Ectodermal cell (in vitro differentiated cells): ENCODE results near the gene PMAIP1.

Experiments used
- H3K27ac ChIP-seq: 2 replicates; pipeline ENCODE4 v1.7.0; 2013; ENCODE audit warnings: mild to moderate bottlenecking, low read depth, low read length; ENCODE audit not compliant: insufficient read depth, poor library complexity, severe bottlenecking
- H3K27me3 ChIP-seq: 2 replicates; pipeline ENCODE4 v1.7.0; 2013; ENCODE audit warnings: mild to moderate bottlenecking, low read length; ENCODE audit not compliant: insufficient read depth, control insufficient read depth, poor library complexity, severe bottlenecking
- H3K36me3 ChIP-seq: one replicate; pipeline ENCODE4 v1.7.0; 2013; ENCODE audit warnings: low read length; ENCODE audit not compliant: control insufficient read depth, insufficient read depth
- H3K4me1 ChIP-seq: one replicate; pipeline ENCODE4 v1.7.0; 2013; ENCODE audit warnings: low read length; ENCODE audit not compliant: control insufficient read depth, insufficient read depth
- H3K4me3 ChIP-seq: 2 replicates; pipeline ENCODE4 v1.7.0; 2013; ENCODE audit warnings: low read depth, low read length, control low read depth; ENCODE audit not compliant: insufficient read depth
- H3K9me3 ChIP-seq: 2 replicates; pipeline ENCODE4 v1.7.0; 2013; ENCODE audit warnings: mild to moderate bottlenecking, low read length, moderate library complexity; ENCODE audit not compliant: control insufficient read depth
- WGBS, 2 experiments: methylation state at CpG; one replicate each; pipeline ENCODE4 v1.1.7; 2013; ENCODE audit warnings: missing lambda C conversion rate in 2 of 2; 5-methylcytosine and 5-hydroxymethylcytosine counted together

Gene PMAIP1

GRCh38 chr18:59912007-59912550, 12.3 kb downstream of the PMAIP1 start:
- Histone ChIP-seq H3K9me3 (no peaks in the 10 kb centered on the region), H3K4me1 (no peaks in the 10 kb centered on the region), H3K27ac (no peak overlapping the region), H3K27me3 (peaks cover 6% of the 10 kb centered on the region), H3K4me3 (no peak overlapping the region), H3K36me3 (no peaks in the 10 kb centered on the region)
- 87 to 92% methylated on average over 1 to 2 of the region's 2 CpGs for WGBS, 2 experiments

GRCh38 chr18:59915606-59916005, 15.8 kb downstream of the PMAIP1 start:
- H3K4me3 ChIP-seq, result no peak overlapping the region
- H3K27ac ChIP-seq, result no peak overlapping the region
- 96 to 97% methylated on average over 6 of the region's 6 CpGs for WGBS, 2 experiments
- no peaks in the 10 kb centered on the region for H3K9me3 ChIP-seq
- no peaks in the 10 kb centered on the region for H3K36me3 ChIP-seq
- H3K27me3 ChIP-seq, result no peaks in the 10 kb centered on the region
- H3K4me1 ChIP-seq, result no peaks in the 10 kb centered on the region

- Histone ChIP-seq H3K9me3 (no peaks in the 10 kb centered on the region), H3K4me1 (no peaks in the 10 kb centered on the region)
- 84 to 94% methylated on average over 3 of the region's 3 CpGs for WGBS, 2 experiments
Observed at GRCh38 chr18:59916746-59917145, 16.9 kb downstream of the PMAIP1 start.

GRCh38 chr18:59917422-59917821, 17.6 kb downstream of the PMAIP1 start:
- 79 to 85% methylated on average over 5 of the region's 5 CpGs for WGBS, 2 experiments

More at GRCh38 chr18:59916746-59917145, 16.9 kb downstream of the PMAIP1 start:
- Histone ChIP-seq H3K27ac (no peak overlapping the region), H3K36me3 (no peaks in the 10 kb centered on the region), H3K4me3 (no peak overlapping the region), H3K27me3 (no peaks in the 10 kb centered on the region)

GRCh38 chr18:59918320-59918755, 18.5 kb downstream of the PMAIP1 start:
- no peak overlapping the region for H3K27ac ChIP-seq
- no peaks in the 10 kb centered on the region for H3K4me1 ChIP-seq
- no peak overlapping the region for H3K4me3 ChIP-seq
- no peaks in the 10 kb centered on the region for H3K9me3 ChIP-seq
- H3K36me3 ChIP-seq, result no peaks in the 10 kb centered on the region
- WGBS, 2 experiments, result 90 to 92% methylated on average over 9 of the region's 9 CpGs
- H3K27me3 ChIP-seq, result no peaks in the 10 kb centered on the region

More at GRCh38 chr18:59917422-59917821, 17.6 kb downstream of the PMAIP1 start:
- Histone ChIP-seq H3K36me3 (no peaks in the 10 kb centered on the region), H3K9me3 (no peaks in the 10 kb centered on the region), H3K4me3 (no peak overlapping the region), H3K4me1 (no peaks in the 10 kb centered on the region), H3K27ac (no peak overlapping the region), H3K27me3 (no peaks in the 10 kb centered on the region)

GRCh38 chr18:59918997-59919396, 19.2 kb downstream of the PMAIP1 start:
- no peaks in the 10 kb centered on the region for H3K9me3 ChIP-seq
- no peak overlapping the region for H3K27ac ChIP-seq
- no peaks in the 10 kb centered on the region for H3K36me3 ChIP-seq
- no peaks in the 10 kb centered on the region for H3K27me3 ChIP-seq
- no peaks in the 10 kb centered on the region for H3K4me1 ChIP-seq
- WGBS, 2 experiments, result 93 to 94% methylated on average over 6 of the region's 6 CpGs
- no peak overlapping the region for H3K4me3 ChIP-seq

- WGBS, 2 experiments, result 92 to 96% methylated on average over 2 of the region's 2 CpGs
- H3K36me3 ChIP-seq, result no peaks in the 10 kb centered on the region
- H3K27me3 ChIP-seq, result no peaks in the 10 kb centered on the region
- H3K4me3 ChIP-seq, result no peak overlapping the region
- H3K27ac ChIP-seq, result no peak overlapping the region
- H3K9me3 ChIP-seq, result no peaks in the 10 kb centered on the region
- no peaks in the 10 kb centered on the region for H3K4me1 ChIP-seq
Observed at GRCh38 chr18:59921384-59921891, 21.6 kb downstream of the PMAIP1 start.

- H3K4me3 ChIP-seq, result no peak overlapping the region
- WGBS, 2 experiments, result 93 to 94% methylated on average over 6 of the region's 6 CpGs
- no peak overlapping the region for H3K27ac ChIP-seq
- no peaks in the 10 kb centered on the region for H3K36me3 ChIP-seq
- H3K4me1 ChIP-seq, result no peaks in the 10 kb centered on the region
- no peaks in the 10 kb centered on the region for H3K27me3 ChIP-seq
- H3K9me3 ChIP-seq, result no peaks in the 10 kb centered on the region
Observed at GRCh38 chr18:59923539-59924196, 23.9 kb downstream of the PMAIP1 start.

GRCh38 chr18:59926131-59926530, 26.3 kb downstream of the PMAIP1 start:
- no peaks in the 10 kb centered on the region for H3K27me3 ChIP-seq
- no peaks in the 10 kb centered on the region for H3K36me3 ChIP-seq
- no peaks in the 10 kb centered on the region for H3K9me3 ChIP-seq
- 92 to 94% methylated on average over 5 of the region's 5 CpGs for WGBS, 2 experiments
- no peak overlapping the region for H3K4me3 ChIP-seq
- H3K27ac ChIP-seq, result no peak overlapping the region
- H3K4me1 ChIP-seq, result no peaks in the 10 kb centered on the region

- H3K9me3 ChIP-seq, result no peaks in the 10 kb centered on the region
Observed at GRCh38 chr18:59927246-59927825, 27.5 kb downstream of the PMAIP1 start.

More at GRCh38 chr18:59927246-59927825, 27.5 kb downstream of the PMAIP1 start:
- Histone ChIP-seq H3K4me3 (no peak overlapping the region), H3K4me1 (no peaks in the 10 kb centered on the region), H3K27ac (no peak overlapping the region), H3K36me3 (no peaks in the 10 kb centered on the region), H3K27me3 (no peaks in the 10 kb centered on the region)
- 88 to 90% methylated on average over 5 of the region's 5 CpGs for WGBS, 2 experiments
